A549 (cell line): Measurements from ENCODE around the gene PTGFR. TPM values are rescaled to one million over a fixed set of nuclear protein-coding genes. Genes with fewer than 3 reads are reported as not detected.

Source experiments
- ATAC-seq, 2 experiments: fragments of 200-7000 bp in 1 of 2; fragments of >200 bp in 1 of 2; cut with Nextera tagmentation in 1 of 2; cut with Tn5 transposase in 1 of 2; 3 replicates each; pipeline versions ENCODE4 v1.8.0 to v1.9.1; 2018 to 2020; ENCODE audit warnings: mild to moderate bottlenecking in 1 of 2, moderate library complexity in 1 of 2
- CTCF ChIA-PET: fragments of 300-600 bp; sonication (Branson Sonifier 250); formaldehyde crosslinking; extraction: SDS; loops from one replicate; lab custom pipeline; 2021; ENCODE audit warnings: antibody characterized with exemption, inconsistent platforms; lab: Yijun Ruan, JAX
- POLR2A ChIA-PET: fragments of 350-600 bp; formaldehyde crosslinking; extraction: SDS; loops from one replicate; lab custom pipeline; 2021; ENCODE audit warnings: antibody characterized with exemption, inconsistent platforms; lab: Yijun Ruan, JAX
- DNase-seq, 2 experiments: peaks; one replicate each; pipeline versions ENCODE4 v3.0.0 to v3.0.0-alpha.2; 2011 to 2016; ENCODE audit warnings: low read depth in 1 of 2, low spot score in 1 of 2
- FAIRE-seq: peaks from 2 replicates; lab custom pipeline; 2011; peaks lifted over from hg19 to GRCh38; lab: Jason Lieb, UNC
- H3K27ac ChIP-seq, 2 experiments: fragments of >200 bp; sonication (Bioruptor Twin); formaldehyde crosslinking; 3 replicates each; pipeline ENCODE4 v1.5.1; 2016 to 2017
- H3K4me1 ChIP-seq: fragments of >200 bp; sonication (Bioruptor Twin); formaldehyde crosslinking; 3 replicates; pipeline ENCODE4 v1.6.1; 2016
- H3K4me2 ChIP-seq: fragments of >200 bp; sonication (Bioruptor Twin); formaldehyde crosslinking; 3 replicates; pipeline ENCODE4 v1.6.1; 2016
- H3K4me3 ChIP-seq: fragments of >200 bp; sonication (Bioruptor Twin); formaldehyde crosslinking; 3 replicates; pipeline ENCODE4 v1.5.1; 2016
- H3K9me3 ChIP-seq: fragments of >200 bp; sonication (Bioruptor Twin); formaldehyde crosslinking; 3 replicates; pipeline ENCODE4 v1.6.1; 2016
- BCL3 ChIP-seq: fragments of >200 bp; sonication (Bioruptor Twin); formaldehyde crosslinking; IDR thresholded peaks from 3 replicates; pipeline ENCODE4 v1.6.1; 2016
- CEBPB ChIP-seq, 2 experiments: fragments of >200 bp in 1 of 2; sonication (Bioruptor Twin) in 1 of 2; formaldehyde crosslinking in 1 of 2; IDR thresholded peaks; 2 replicates each; pipeline ENCODE4 v1.6.1; 2012 to 2016
- CHD2 ChIP-seq: fragments of 150-350 bp; IDR thresholded peaks from 2 replicates; pipeline ENCODE4 v1.6.1; 2014; ENCODE audit warnings: low read length; ENCODE audit not compliant: partially characterized antibody
- CHD4 ChIP-seq: fragments of 200-600 bp; sonication (generic); IDR thresholded peaks from 2 replicates; pipeline ENCODE4 v1.6.1; 2016; ENCODE audit warnings: antibody characterized with exemption, mild to moderate bottlenecking, borderline replicate concordance
- CTCF ChIP-seq: fragments of >200 bp; sonication (Bioruptor Twin); formaldehyde crosslinking; IDR thresholded peaks from 3 replicates; pipeline ENCODE4 v1.5.1; 2016
- E2F6 ChIP-seq: IDR thresholded peaks from 2 replicates; pipeline ENCODE4 v1.6.1; 2012; ENCODE audit warnings: low read depth, borderline replicate concordance
- EHF ChIP-seq: fragments of 250-450 bp; sonication (Bioruptor Pico); IDR thresholded peaks from 2 replicates; pipeline ENCODE4 v1.5.0; 2020; ENCODE audit warnings: mild to moderate bottlenecking
- EP300 ChIP-seq, 2 experiments: fragments of >200 bp; sonication (Bioruptor Twin); formaldehyde crosslinking; IDR thresholded peaks; 2 replicates in 1 of 2; 3 replicates in 1 of 2; pipeline ENCODE4 v1.6.1; 2016 to 2017
- FOXS1 ChIP-seq: fragments of 250-450 bp; sonication (Bioruptor Pico); IDR thresholded peaks from 2 replicates; pipeline ENCODE4 v1.5.0; 2020; ENCODE audit warnings: mild to moderate bottlenecking, moderate library complexity
- HES2 ChIP-seq: fragments of >200 bp; sonication (Bioruptor Twin); formaldehyde crosslinking; IDR thresholded peaks from 2 replicates; pipeline ENCODE4 v1.6.1; 2016
- HEYL ChIP-seq: fragments of 250-450 bp; sonication (Bioruptor Pico); IDR thresholded peaks from 2 replicates; pipeline ENCODE4 v1.8.0; 2021; ENCODE audit warnings: mild to moderate bottlenecking, moderate library complexity
- HOXA7 ChIP-seq: fragments of 250-450 bp; sonication (Bioruptor Pico); IDR thresholded peaks from 2 replicates; pipeline ENCODE4 v1.5.0; 2020; ENCODE audit warnings: mild to moderate bottlenecking, moderate library complexity
- HOXB5 ChIP-seq: fragments of 250-450 bp; sonication (Bioruptor Pico); IDR thresholded peaks from 2 replicates; pipeline ENCODE4 v1.5.0; 2020; ENCODE audit warnings: mild to moderate bottlenecking, moderate library complexity
- JUN ChIP-seq, 2 experiments: fragments of >200 bp; sonication (Bioruptor Twin); formaldehyde crosslinking; IDR thresholded peaks; 2 replicates in 1 of 2; 3 replicates in 1 of 2; pipeline ENCODE4 v1.6.1; 2016 to 2017
- JUNB ChIP-seq: fragments of >200 bp; sonication (Bioruptor Twin); formaldehyde crosslinking; IDR thresholded peaks from 2 replicates; pipeline ENCODE4 v1.6.1; 2016
- MAFK ChIP-seq: fragments of 450-650 bp; IDR thresholded peaks from 2 replicates; pipeline ENCODE4 v1.6.1; 2014; ENCODE audit not compliant: partially characterized antibody
- MYC ChIP-seq: IDR thresholded peaks from 2 replicates; pipeline ENCODE4 v1.6.1; 2012; ENCODE audit warnings: mild to moderate bottlenecking, inconsistent platforms, low read length, improper control_type of control experiment, borderline replicate concordance
- NR3C1 ChIP-seq: fragments of >200 bp; sonication (Bioruptor Twin); formaldehyde crosslinking; IDR thresholded peaks from 3 replicates; pipeline ENCODE4 v1.6.1; 2017
- RARB ChIP-seq: fragments of 250-450 bp; sonication (Bioruptor Pico); IDR thresholded peaks from 2 replicates; pipeline ENCODE4 v1.8.0; 2021; ENCODE audit warnings: mild to moderate bottlenecking, moderate library complexity
- RCOR1 ChIP-seq: fragments of 150-350 bp; IDR thresholded peaks from 2 replicates; pipeline ENCODE4 v1.6.1; 2014; ENCODE audit warnings: antibody characterized with exemption, low read length, low read depth
- RFX5 ChIP-seq: fragments of 450-650 bp; IDR thresholded peaks from 2 replicates; pipeline ENCODE4 v1.7.1; 2014; ENCODE audit warnings: antibody characterized with exemption, mild to moderate bottlenecking, moderate library complexity
- SMC3 ChIP-seq: fragments of >200 bp; sonication (Bioruptor Twin); formaldehyde crosslinking; IDR thresholded peaks from 3 replicates; pipeline ENCODE4 v1.6.1; 2018; ENCODE audit warnings: inconsistent platforms
- TP53 ChIP-seq: fragments of 250-450 bp; sonication (Bioruptor Pico); IDR thresholded peaks from 2 replicates; pipeline ENCODE4 v1.5.0; 2021; ENCODE audit warnings: mild to moderate bottlenecking, moderate library complexity
- ZFP36 ChIP-seq: fragments of 450-650 bp; IDR thresholded peaks from 2 replicates; pipeline ENCODE4 v1.6.1; 2014; ENCODE audit warnings: borderline replicate concordance; ENCODE audit not compliant: partially characterized antibody
- ZNF302 ChIP-seq: fragments of 250-450 bp; sonication (Bioruptor Pico); IDR thresholded peaks from 2 replicates; pipeline ENCODE4 v1.9.0; 2021; ENCODE audit warnings: inconsistent platforms, mild to moderate bottlenecking, moderate library complexity
- ZSCAN20 ChIP-seq: fragments of 250-450 bp; sonication (Bioruptor Pico); IDR thresholded peaks from 2 replicates; pipeline ENCODE4 v1.8.0; 2022; ENCODE audit warnings: mild to moderate bottlenecking, moderate library complexity
- WGBS: methylation state at CpG from one replicate; pipeline ENCODE4 v1.1.6; 2017; ENCODE audit errors: missing lambda C conversion rate; 5-methylcytosine and 5-hydroxymethylcytosine counted together
- polyA plus RNA-seq, 4 experiments: library from polyadenylated mRNA; depleted of rRNA in 3 of 4; stranded (reverse); fragments of >200 nt; fragmentation: RNase III in 1 of 4; extraction: RNeasy Plus Mini Kit Qiagen cat#74134 plus additional on column Dnase treatment in 1 of 4; gene quantifications; 2 replicates in 3 of 4; 3 replicates in 1 of 4; pipeline ENCODE4 v1.2.3, GENCODE V29; 2011 to 2017

The PTGFR gene
- polyA plus RNA-seq, 2 of the 4 experiments (the other 2 are of a cell fraction) = not detected

- DNase-seq = no peak
- TF ChIP-seq ZNF302 (CRISPR knock-in tag) (no peak), CHD4 (no peak), ZFP36 (no peak), CTCF (no peak), MAFK (no peak)
- FAIRE-seq = no peak
- ChIA-PET CTCF (no interaction called here), POLR2A (no interaction called here)
- ATAC-seq = no peak
- Histone ChIP-seq H3K9me3 (no peaks in the 10 kb centered on the region), H3K4me1 (no peaks in the 10 kb centered on the region), H3K4me3 (no peak overlapping the region), H3K4me2 (no peak overlapping the region), H3K27ac (no peak overlapping the region)
- 11% methylated on average over 1 of the region's 6 CpGs for WGBS
These were observed 6.9 kb upstream of the PTGFR start for GRCh38 chr1:78483903-78484302.

GRCh38 chr1:78491451-78492071, 787 bp downstream of the PTGFR start:
- CTCF ChIA-PET = no interaction called here
- DNase-seq = no peak
- no peaks in the 10 kb centered on the region for H3K9me3 ChIP-seq
- no peak for TF ChIP-seq RCOR1
- TF ChIP-seq SMC3 = no peak
- no peak for TF ChIP-seq HOXA7
- TF ChIP-seq BCL3 = no peak
- no peak for TF ChIP-seq NR3C1
- TF ChIP-seq JUNB = no peak
- TF ChIP-seq JUN (IDR thresholded peaks at IDR 0.05) = no peak
- TF ChIP-seq EHF = no peak
- TF ChIP-seq CHD2 = no peak
- TF ChIP-seq, all 56 proteins: peak for 0
- POLR2A ChIA-PET = no interaction called here
- H3K4me2 ChIP-seq = peak overlapping the region; percentile 68
- ATAC-seq = peak; percentile 65
- H3K27ac ChIP-seq = no peak overlapping the region
- FAIRE-seq = no peak
- 19% methylated on average over 22 of the region's 37 CpGs for WGBS
- no peaks in the 10 kb centered on the region for H3K4me1 ChIP-seq
- H3K4me3 ChIP-seq = peak overlapping the region; percentile 24

- Histone ChIP-seq H3K4me3 (no peak overlapping the region), H3K9me3 (no peaks in the 10 kb centered on the region), H3K4me2 (no peak overlapping the region), H3K4me1 (no peaks in the 10 kb centered on the region), H3K27ac (no peak overlapping the region)
- DNase-seq (no peak), FAIRE-seq (no peak), ATAC-seq (no peak)
- CTCF ChIA-PET = no interaction called here
- POLR2A ChIA-PET = no interaction called here
- no peak for TF ChIP-seq FOXS1 (CRISPR knock-in tag)
- TF ChIP-seq MYC = no peak
- TF ChIP-seq RFX5 = no peak
- TF ChIP-seq ZSCAN20 (CRISPR knock-in tag) = no peak
- no peak for TF ChIP-seq EP300 (IDR thresholded peaks at IDR 0.05)
- WGBS = 46% methylated on average over 12 of the region's 12 CpGs
These were observed 1.7 kb downstream of the PTGFR start for GRCh38 chr1:78492386-78492950.

GRCh38 chr1:78493451-78493850, 2.7 kb downstream of the PTGFR start:
- no peak for ATAC-seq
- ChIA-PET POLR2A (no interaction called here), CTCF (interaction anchor here (0.6 kb wide), 1 partner anchor 1708 kb away, joined by 4 read pairs; no protein-coding TSS in a partner anchor)
- Histone ChIP-seq H3K9me3 (no peaks in the 10 kb centered on the region), H3K4me1 (no peaks in the 10 kb centered on the region), H3K4me2 (no peak overlapping the region), H3K27ac (no peak overlapping the region), H3K4me3 (no peak overlapping the region)
- 9% methylated on average over 1 of the region's 1 CpG for WGBS
- no peak for FAIRE-seq
- DNase-seq = no peak
- TF ChIP-seq HES2 (no peak), CEBPB (IDR thresholded peaks at IDR 0.05) (no peak), HOXB5 (no peak), E2F6 (no peak), RARB (CRISPR knock-in tag) (no peak), TP53 (no peak), EHF (no peak), MYC (no peak), JUNB (no peak), HOXA7 (no peak), HEYL (CRISPR knock-in tag) (no peak), CHD4 (no peak), CTCF (no peak)
